ENCODE data around the gene FHIP2A.

Gene FHIP2A

DNA sequence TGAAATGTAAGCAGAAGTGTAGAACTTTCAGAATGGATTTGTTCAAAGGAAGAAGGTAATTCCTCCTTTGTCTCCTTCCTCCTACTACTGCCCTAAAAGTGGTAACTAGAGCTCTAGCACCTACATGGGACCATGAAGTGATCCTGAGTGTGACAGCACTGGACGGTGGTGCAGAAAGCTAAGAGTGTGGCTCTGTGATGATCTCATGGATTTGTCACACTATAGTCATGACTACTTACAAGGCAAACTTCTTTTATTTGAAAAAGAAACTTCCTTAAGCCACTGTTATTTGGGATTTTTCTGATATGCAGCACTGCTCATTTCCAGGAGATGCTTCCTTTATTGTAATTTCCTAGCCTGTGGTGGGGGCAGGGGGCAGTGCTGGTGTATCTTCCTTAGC lies 5.8 kb upstream of the FHIP2A start:
- TF ChIP-seq CTCF (IDR thresholded peaks at IDR 0.05; ENCODE audit: low read length, missing control alignments): no peak
- H3K4me3 ChIP-seq (replicated peaks; ENCODE audit: low read depth, low read length): no peak overlapping the region
- DNase-seq (ENCODE audit: low read depth): no peak

GRCh38 chr10:114816308-114816707 lies 5.3 kb upstream of the FHIP2A start:
- no peak for TF ChIP-seq CTCF (IDR thresholded peaks at IDR 0.05; ENCODE audit: low read length, missing control alignments)
- DNase-seq (ENCODE audit: low read depth): no peak
- H3K4me3 ChIP-seq (replicated peaks; ENCODE audit: low read depth, low read length): no peak overlapping the region

- no peak for DNase-seq (ENCODE audit: low read depth)
- no peak overlapping the region for H3K4me3 ChIP-seq (replicated peaks; ENCODE audit: low read depth, low read length)
- TF ChIP-seq CTCF (IDR thresholded peaks at IDR 0.05; ENCODE audit: low read length, missing control alignments): no peak
Measured at GRCh38 chr10:114819322-114819721, 2.3 kb upstream of the FHIP2A start.

- no peak for TF ChIP-seq CTCF (IDR thresholded peaks at IDR 0.05; ENCODE audit: low read length, missing control alignments)
- H3K4me3 ChIP-seq (replicated peaks; ENCODE audit: low read depth, low read length): peak overlapping the region; percentile 88
- DNase-seq (ENCODE audit: low read depth): peak; percentile 41
Measured at GRCh38 chr10:114821915-114822443, 399 bp downstream of the FHIP2A start.

DNA sequence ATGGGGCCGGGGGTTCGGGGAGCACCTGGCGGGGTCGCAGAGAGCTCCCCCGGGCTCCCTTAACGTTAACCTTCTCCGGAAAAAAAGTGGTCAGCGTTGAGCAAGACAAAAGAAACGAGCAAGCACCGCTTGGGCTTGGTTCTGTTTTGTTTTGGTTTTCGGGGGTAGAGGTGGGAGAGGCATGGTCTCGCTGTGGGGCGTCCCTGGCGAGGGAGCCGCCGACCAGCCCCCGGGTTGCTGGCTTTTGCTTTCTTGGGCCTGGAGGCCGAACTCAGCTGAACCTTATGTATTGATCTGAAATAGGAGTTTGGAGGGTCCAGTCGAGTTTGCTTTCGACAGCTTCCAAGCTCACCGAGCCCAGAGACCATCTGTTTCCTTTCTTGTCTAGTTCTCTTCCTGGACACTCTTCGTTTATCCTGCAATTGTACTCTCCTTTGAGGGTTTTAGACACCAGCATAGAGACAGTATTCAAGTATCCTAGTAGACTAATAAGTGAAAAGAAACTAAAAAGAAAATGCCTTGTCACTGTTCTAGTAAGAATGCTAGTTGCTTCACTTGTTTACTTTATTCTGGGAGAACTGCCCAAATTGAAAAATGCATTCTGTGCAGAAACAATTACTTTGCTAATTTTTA lies 980 bp downstream of the FHIP2A start:
- peak overlapping the region; percentile 88 for H3K4me3 ChIP-seq (replicated peaks; ENCODE audit: low read depth, low read length)
- TF ChIP-seq CTCF (IDR thresholded peaks at IDR 0.05; ENCODE audit: low read length, missing control alignments): no peak
- DNase-seq (ENCODE audit: low read depth): peak; percentile 67

GRCh38 chr10:114823077-114823463 lies 1.5 kb downstream of the FHIP2A start:
- no peak for DNase-seq (ENCODE audit: low read depth)
- no peak for TF ChIP-seq CTCF (IDR thresholded peaks at IDR 0.05; ENCODE audit: low read length, missing control alignments)
- peak overlapping the region; percentile 88 for H3K4me3 ChIP-seq (replicated peaks; ENCODE audit: low read depth, low read length)

DNA sequence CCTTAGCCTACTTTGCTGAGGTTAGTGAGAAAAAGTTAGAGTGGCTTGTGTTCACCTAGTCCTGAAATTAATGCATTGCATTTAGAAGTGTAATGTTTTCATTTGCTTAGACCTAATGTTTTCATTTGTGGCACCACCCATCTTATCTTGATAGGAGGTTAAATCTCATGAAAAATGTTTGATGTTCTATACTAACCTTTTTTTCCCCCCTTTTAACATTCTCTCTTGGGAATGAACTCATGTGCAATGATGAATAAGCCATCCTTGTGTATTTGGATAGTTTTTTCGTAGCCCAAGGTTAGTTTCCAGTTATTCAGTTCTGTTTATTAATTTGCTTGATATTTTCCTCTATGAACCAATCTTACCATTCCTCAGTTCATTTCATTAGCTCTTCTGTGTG lies 2.8 kb downstream of the FHIP2A start:
- DNase-seq (ENCODE audit: low read depth): no peak
- peak overlapping the region; percentile 26 for H3K4me3 ChIP-seq (replicated peaks; ENCODE audit: low read depth, low read length)
- no peak for TF ChIP-seq CTCF (IDR thresholded peaks at IDR 0.05; ENCODE audit: low read length, missing control alignments)
